AG08396 (cell line): ENCODE data around the gene DPM3.
A peak's percentile ranks its signal among the peaks of the same experiment; 100 is the strongest.
"Not testable (repeated sequence)": the region's sequence is repeated elsewhere in the genome, so short reads cannot be mapped to it uniquely, and the experiment has no call there.

ENCODE experiments used
- DNase-seq: peaks from one replicate; pipeline ENCODE4 v3.0.0; 2012; ENCODE audit warnings: low spot score, mixed read lengths

The DPM3 gene

GRCh38 chr1:155175281-155175926 is 35.1 kb upstream of the DPM3 start:
- DNase-seq, result peak; percentile 5

- DNase-seq, result peak; percentile 70
These were observed 34.3 kb upstream of the DPM3 start for GRCh38 chr1:155174324-155175280.

- peak; percentile 89 for DNase-seq
These were observed 33.4 kb upstream of the DPM3 start, which contains the start of gene TRIM46 for GRCh38 chr1:155173478-155174323. Gene TRIM46 (plus strand): TSS chr1:155173849. CDS start chr1:155173967, 118 bp downstream.

GRCh38 chr1:155172732-155173477 is 32.6 kb upstream of the DPM3 start, which contains the start of gene KRTCAP2:
Gene KRTCAP2 (minus strand): TSS chr1:155173304. CDS start chr1:155173224, 80 bp downstream.
- peak; percentile 99 for DNase-seq

- DNase-seq, result peak; percentile 5
These were observed 31.8 kb upstream of the DPM3 start for GRCh38 chr1:155171836-155172731.

GRCh38 chr1:155170806-155171205 is 30.5 kb upstream of the DPM3 start:
- no peak for DNase-seq

- DNase-seq, result peak; percentile 0
These were observed 29.9 kb upstream of the DPM3 start for GRCh38 chr1:155170101-155170785.

- DNase-seq, result peak; percentile 1
These were observed 29.2 kb upstream of the DPM3 start for GRCh38 chr1:155169541-155169940.

GRCh38 chr1:155168456-155169210 is 28.3 kb upstream of the DPM3 start:
- DNase-seq, result peak; percentile 1

GRCh38 chr1:155168105-155168445 is 27.7 kb upstream of the DPM3 start:
- DNase-seq, result not testable (repeated sequence)

GRCh38 chr1:155167166-155168104 is 27.1 kb upstream of the DPM3 start:
- DNase-seq, result peak; percentile 85

- no peak for DNase-seq
These were observed 26.3 kb upstream of the DPM3 start for GRCh38 chr1:155166471-155167165.

- no peak for DNase-seq
These were observed 25.7 kb upstream of the DPM3 start for GRCh38 chr1:155166051-155166470.

GRCh38 chr1:155164625-155165024 is 24.3 kb upstream of the DPM3 start:
- not testable (repeated sequence) for DNase-seq

- not testable (repeated sequence) for DNase-seq
These were observed 23.5 kb upstream of the DPM3 start for GRCh38 chr1:155163785-155164184.

GRCh38 chr1:155162631-155163030 is 22.3 kb upstream of the DPM3 start:
- DNase-seq, result not testable (repeated sequence)

GRCh38 chr1:155160128-155160527 is 19.8 kb upstream of the DPM3 start:
- no peak for DNase-seq
